ENCODE data around the gene NRG3.

The NRG3 gene

GRCh38 chr10:82925547-82925946, 1050.6 kb downstream of the NRG3 start:
- Histone ChIP-seq H3K36me3 (ENCODE audit: insufficient read depth, low read length) (no peaks in the 10 kb centered on the region), H4K20me1 (ENCODE audit: insufficient read depth, low read length) (no peaks in the 10 kb centered on the region), H3K4me3 (ENCODE audit: low read depth, low read length, poor library complexity, severe bottlenecking) (no peak overlapping the region), H3K79me2 (ENCODE audit: insufficient read depth, low read length) (no peaks in the 10 kb centered on the region), H3K27ac (ENCODE audit: low read depth, low read length, poor library complexity, severe bottlenecking) (no peak overlapping the region), H3K9me2 (ENCODE audit: low read depth, low read length) (no peaks in the 10 kb centered on the region), H3K27me3 (ENCODE audit: insufficient read depth, low read length) (no peaks in the 10 kb centered on the region), H3K4me2 (ENCODE audit: low read length) (no peak overlapping the region), H2AFZ (ENCODE audit: low read length) (no peak overlapping the region), H3K9ac (ENCODE audit: low read length) (no peak overlapping the region), H3F3A (ENCODE audit: insufficient read depth, low read length) (no peaks in the 10 kb centered on the region), H3K4me1 (ENCODE audit: insufficient read depth, low read length, severe bottlenecking) (peaks cover 8% of the 10 kb centered on the region), H3K9me3 (ENCODE audit: low read length) (no peaks in the 10 kb centered on the region)
- TF ChIP-seq EZH2 (IDR thresholded peaks at IDR 0.05; ENCODE audit: borderline replicate concordance, low read length) (no peak), CTCF (IDR thresholded peaks at IDR 0.05; ENCODE audit: low read length) (no peak)

- no peaks in the 10 kb centered on the region for H3K36me3 ChIP-seq (ENCODE audit: insufficient read depth, low read length)
- H3K4me1 ChIP-seq (ENCODE audit: insufficient read depth, low read length, severe bottlenecking), result no peaks in the 10 kb centered on the region
- no peak for TF ChIP-seq CTCF (IDR thresholded peaks at IDR 0.05; ENCODE audit: low read length)
- no peak for TF ChIP-seq EZH2 (IDR thresholded peaks at IDR 0.05; ENCODE audit: borderline replicate concordance, low read length)
- no peak overlapping the region for H3K27ac ChIP-seq (ENCODE audit: low read depth, low read length, poor library complexity, severe bottlenecking)
- H3K9me2 ChIP-seq (ENCODE audit: low read depth, low read length), result no peaks in the 10 kb centered on the region
- H3K27me3 ChIP-seq (ENCODE audit: insufficient read depth, low read length), result no peaks in the 10 kb centered on the region
- no peak overlapping the region for H3K9ac ChIP-seq (ENCODE audit: low read length)
- no peaks in the 10 kb centered on the region for H3F3A ChIP-seq (ENCODE audit: insufficient read depth, low read length)
- no peak overlapping the region for H2AFZ ChIP-seq (ENCODE audit: low read length)
- no peak overlapping the region for H3K4me3 ChIP-seq (ENCODE audit: low read depth, low read length, poor library complexity, severe bottlenecking)
- no peaks in the 10 kb centered on the region for H3K79me2 ChIP-seq (ENCODE audit: insufficient read depth, low read length)
- H4K20me1 ChIP-seq (ENCODE audit: insufficient read depth, low read length), result no peaks in the 10 kb centered on the region
- no peaks in the 10 kb centered on the region for H3K9me3 ChIP-seq (ENCODE audit: low read length)
- H3K4me2 ChIP-seq (ENCODE audit: low read length), result no peak overlapping the region
Measured at GRCh38 chr10:82932451-82932850, 1057.5 kb downstream of the NRG3 start.

GRCh38 chr10:82934429-82934828, 1059.4 kb downstream of the NRG3 start:
- H3K4me1 ChIP-seq (ENCODE audit: insufficient read depth, low read length, severe bottlenecking), result no peaks in the 10 kb centered on the region

More at GRCh38 chr10:82934429-82934828, 1059.4 kb downstream of the NRG3 start:
- Histone ChIP-seq H3K4me2 (ENCODE audit: low read length) (no peak overlapping the region), H3F3A (ENCODE audit: insufficient read depth, low read length) (no peaks in the 10 kb centered on the region), H3K79me2 (ENCODE audit: insufficient read depth, low read length) (0 out of 2 replicates have a peak, but pooled peaks cover 5% of the 10 kb centered on the region), H3K9ac (ENCODE audit: low read length) (no peak overlapping the region), H3K9me2 (ENCODE audit: low read depth, low read length) (no peaks in the 10 kb centered on the region), H3K36me3 (ENCODE audit: insufficient read depth, low read length) (no peaks in the 10 kb centered on the region), H3K27ac (ENCODE audit: low read depth, low read length, poor library complexity, severe bottlenecking) (no peak overlapping the region), H3K9me3 (ENCODE audit: low read length) (no peaks in the 10 kb centered on the region), H2AFZ (ENCODE audit: low read length) (no peak overlapping the region), H4K20me1 (ENCODE audit: insufficient read depth, low read length) (no peaks in the 10 kb centered on the region), H3K4me3 (ENCODE audit: low read depth, low read length, poor library complexity, severe bottlenecking) (no peak overlapping the region), H3K27me3 (ENCODE audit: insufficient read depth, low read length) (no peaks in the 10 kb centered on the region)
- TF ChIP-seq CTCF (IDR thresholded peaks at IDR 0.05; ENCODE audit: low read length), result peak; percentile 50
- TF ChIP-seq EZH2 (IDR thresholded peaks at IDR 0.05; ENCODE audit: borderline replicate concordance, low read length), result no peak
